ENCODE results near the gene GYPA.
"Not testable (repeated sequence)": the region's sequence is repeated elsewhere in the genome, so short reads cannot be mapped to it uniquely, and the experiment has no call there.

DNA sequence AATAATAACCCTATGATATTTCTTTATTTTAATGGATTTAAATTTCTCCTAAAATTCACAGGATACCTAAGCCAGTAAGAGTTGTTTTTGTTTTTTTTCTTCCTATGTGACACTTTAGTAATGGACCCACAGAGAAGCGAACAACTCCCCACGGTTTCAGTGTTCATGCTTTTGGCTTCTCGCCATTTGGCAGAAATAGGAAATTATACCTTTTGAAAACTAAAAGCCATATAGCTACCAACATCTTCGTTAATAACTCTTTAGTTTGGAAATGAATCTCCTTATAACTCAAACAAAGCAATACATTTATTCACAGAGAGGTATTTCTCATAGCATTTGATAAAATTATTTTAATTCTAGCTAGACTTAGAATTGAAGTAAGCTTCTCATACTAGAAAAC lies 527 bp downstream of the GYPA start:
- TF ChIP-seq POLR2AphosphoS5 (IDR thresholded peaks at IDR 0.05; ENCODE audit: borderline replicate concordance, low read depth, low read length); EZH2 (IDR thresholded peaks at IDR 0.05); FOXP2 (optimal IDR thresholded peaks at IDR 0.05; ENCODE audit: control extremely low read depth, extremely low read length, insufficient read depth): not testable (repeated sequence)

Measured in SK-N-MC (cell line).